ENCODE results near the gene ITGA8.
A peak's percentile ranks its signal among the peaks of the same experiment; 100 is the strongest.
"Not testable (repeated sequence)": the region's sequence is repeated elsewhere in the genome, so short reads cannot be mapped to it uniquely, and the experiment has no call there.

The ITGA8 gene

GRCh38 chr10:15719899-15720634 lies at the start of gene ITGA8:
TSS of gene ITGA8 (minus strand) at chr10:15719922. CDS start at chr10:15719771, 151 bp downstream.
- Histone ChIP-seq H3K4me1 (ENCODE audit: control insufficient read depth in 1 of 2, insufficient read depth in 2 of 2, low read length in 2 of 2) (no peaks in the 10 kb centered on the region), H3K27me3 (ENCODE audit: control insufficient read depth in 1 of 2, insufficient read depth in 2 of 2, low read length in 2 of 2) (peaks cover 6 to 12% of the 10 kb centered on the region in 2 donors), H3K9ac (ENCODE audit: low read depth in 1 of 2, low read length in 2 of 2) (no peak within 1 kb of the TSS), H3K27ac (ENCODE audit: low read depth, low read length) (no peak within 1 kb of the TSS), H3K4me3 (ENCODE audit: low read depth in 1 of 2, low read length in 2 of 2) (peak within 1 kb of the TSS; percentile 37 to 62), H3K36me3 (ENCODE audit: control insufficient read depth in 1 of 2, insufficient read depth in 2 of 2, low read length in 2 of 2) (no peaks in the 10 kb centered on the region), H3K9me3 (ENCODE audit: control insufficient read depth in 1 of 2, low read length in 2 of 2) (no peaks in the 10 kb centered on the region)

- H3K9me3 ChIP-seq (ENCODE audit: control insufficient read depth in 1 of 2, low read length in 2 of 2) = no peaks in the 10 kb centered on the region
- no peak overlapping the region for H3K9ac ChIP-seq (ENCODE audit: low read depth in 1 of 2, low read length in 2 of 2)
- no peaks in the 10 kb centered on the region for H3K4me1 ChIP-seq (ENCODE audit: control insufficient read depth in 1 of 2, insufficient read depth in 2 of 2, low read length in 2 of 2)
- no peak overlapping the region for H3K4me3 ChIP-seq (ENCODE audit: low read depth in 1 of 2, low read length in 2 of 2)
- no peaks in the 10 kb centered on the region for H3K27me3 ChIP-seq (ENCODE audit: control insufficient read depth in 1 of 2, insufficient read depth in 2 of 2, low read length in 2 of 2)
- no peak overlapping the region for H3K27ac ChIP-seq (ENCODE audit: low read depth, low read length)
- H3K36me3 ChIP-seq (ENCODE audit: control insufficient read depth in 1 of 2, insufficient read depth in 2 of 2, low read length in 2 of 2) = no peaks in the 10 kb centered on the region
Observed at GRCh38 chr10:15764892-15765454, 45.3 kb upstream of the ITGA8 start.

- H3K27ac ChIP-seq (ENCODE audit: low read depth, low read length) = no peak overlapping the region
- H3K4me3 ChIP-seq (ENCODE audit: low read depth in 1 of 2, low read length in 2 of 2) = no peak overlapping the region
- H3K36me3 ChIP-seq (ENCODE audit: control insufficient read depth in 1 of 2, insufficient read depth in 2 of 2, low read length in 2 of 2) = no peaks in the 10 kb centered on the region
- no peak overlapping the region for H3K9ac ChIP-seq (ENCODE audit: low read depth in 1 of 2, low read length in 2 of 2)
- no peaks in the 10 kb centered on the region for H3K9me3 ChIP-seq (ENCODE audit: control insufficient read depth in 1 of 2, low read length in 2 of 2)
- no peaks in the 10 kb centered on the region for H3K27me3 ChIP-seq (ENCODE audit: control insufficient read depth in 1 of 2, insufficient read depth in 2 of 2, low read length in 2 of 2)
- no peaks in the 10 kb centered on the region for H3K4me1 ChIP-seq (ENCODE audit: control insufficient read depth in 1 of 2, insufficient read depth in 2 of 2, low read length in 2 of 2)
Observed at GRCh38 chr10:15763006-15763405, 43.3 kb upstream of the ITGA8 start.

GRCh38 chr10:15762239-15762638 lies 42.5 kb upstream of the ITGA8 start:
- H3K27me3 ChIP-seq (ENCODE audit: control insufficient read depth in 1 of 2, insufficient read depth in 2 of 2, low read length in 2 of 2); H3K4me1 ChIP-seq (ENCODE audit: control insufficient read depth in 1 of 2, insufficient read depth in 2 of 2, low read length in 2 of 2); H3K9me3 ChIP-seq (ENCODE audit: control insufficient read depth in 1 of 2, low read length in 2 of 2); H3K4me3 ChIP-seq (ENCODE audit: low read depth in 1 of 2, low read length in 2 of 2); H3K9ac ChIP-seq (ENCODE audit: low read depth in 1 of 2, low read length in 2 of 2); H3K27ac ChIP-seq (ENCODE audit: low read depth, low read length); H3K36me3 ChIP-seq (ENCODE audit: control insufficient read depth in 1 of 2, insufficient read depth in 2 of 2, low read length in 2 of 2): not testable (repeated sequence)

GRCh38 chr10:15761224-15761623 lies 41.5 kb upstream of the ITGA8 start:
- not testable (repeated sequence) for H3K9me3 ChIP-seq (ENCODE audit: control insufficient read depth in 1 of 2, low read length in 2 of 2); H3K4me3 ChIP-seq (ENCODE audit: low read depth in 1 of 2, low read length in 2 of 2); H3K4me1 ChIP-seq (ENCODE audit: control insufficient read depth in 1 of 2, insufficient read depth in 2 of 2, low read length in 2 of 2); H3K36me3 ChIP-seq (ENCODE audit: control insufficient read depth in 1 of 2, insufficient read depth in 2 of 2, low read length in 2 of 2); H3K27ac ChIP-seq (ENCODE audit: low read depth, low read length); H3K9ac ChIP-seq (ENCODE audit: low read depth in 1 of 2, low read length in 2 of 2); H3K27me3 ChIP-seq (ENCODE audit: control insufficient read depth in 1 of 2, insufficient read depth in 2 of 2, low read length in 2 of 2)

GRCh38 chr10:15760681-15761080 lies 41.0 kb upstream of the ITGA8 start:
- H3K27ac ChIP-seq (ENCODE audit: low read depth, low read length) = no peak overlapping the region
- H3K27me3 ChIP-seq (ENCODE audit: control insufficient read depth in 1 of 2, insufficient read depth in 2 of 2, low read length in 2 of 2) = no peaks in the 10 kb centered on the region
- no peaks in the 10 kb centered on the region for H3K4me1 ChIP-seq (ENCODE audit: control insufficient read depth in 1 of 2, insufficient read depth in 2 of 2, low read length in 2 of 2)
- H3K9ac ChIP-seq (ENCODE audit: low read depth in 1 of 2, low read length in 2 of 2) = no peak overlapping the region
- H3K9me3 ChIP-seq (ENCODE audit: control insufficient read depth in 1 of 2, low read length in 2 of 2) = no peaks in the 10 kb centered on the region
- H3K4me3 ChIP-seq (ENCODE audit: low read depth in 1 of 2, low read length in 2 of 2) = no peak overlapping the region
- no peaks in the 10 kb centered on the region for H3K36me3 ChIP-seq (ENCODE audit: control insufficient read depth in 1 of 2, insufficient read depth in 2 of 2, low read length in 2 of 2)

- Histone ChIP-seq H3K27ac (ENCODE audit: low read depth, low read length) (no peak overlapping the region), H3K9me3 (ENCODE audit: control insufficient read depth in 1 of 2, low read length in 2 of 2) (no peaks in the 10 kb centered on the region), H3K36me3 (ENCODE audit: control insufficient read depth in 1 of 2, insufficient read depth in 2 of 2, low read length in 2 of 2) (no peaks in the 10 kb centered on the region), H3K4me3 (ENCODE audit: low read depth in 1 of 2, low read length in 2 of 2) (no peak overlapping the region), H3K9ac (ENCODE audit: low read depth in 1 of 2, low read length in 2 of 2) (no peak overlapping the region), H3K27me3 (ENCODE audit: control insufficient read depth in 1 of 2, insufficient read depth in 2 of 2, low read length in 2 of 2) (no peaks in the 10 kb centered on the region), H3K4me1 (ENCODE audit: control insufficient read depth in 1 of 2, insufficient read depth in 2 of 2, low read length in 2 of 2) (no peaks in the 10 kb centered on the region)
Observed at GRCh38 chr10:15759265-15759664, 39.5 kb upstream of the ITGA8 start.

GRCh38 chr10:15758618-15759017 lies 38.9 kb upstream of the ITGA8 start:
- no peaks in the 10 kb centered on the region for H3K27me3 ChIP-seq (ENCODE audit: control insufficient read depth in 1 of 2, insufficient read depth in 2 of 2, low read length in 2 of 2)
- H3K4me3 ChIP-seq (ENCODE audit: low read depth in 1 of 2, low read length in 2 of 2) = no peak overlapping the region
- H3K9me3 ChIP-seq (ENCODE audit: control insufficient read depth in 1 of 2, low read length in 2 of 2) = no peaks in the 10 kb centered on the region
- no peaks in the 10 kb centered on the region for H3K36me3 ChIP-seq (ENCODE audit: control insufficient read depth in 1 of 2, insufficient read depth in 2 of 2, low read length in 2 of 2)
- H3K9ac ChIP-seq (ENCODE audit: low read depth in 1 of 2, low read length in 2 of 2) = no peak overlapping the region
- no peaks in the 10 kb centered on the region for H3K4me1 ChIP-seq (ENCODE audit: control insufficient read depth in 1 of 2, insufficient read depth in 2 of 2, low read length in 2 of 2)
- no peak overlapping the region for H3K27ac ChIP-seq (ENCODE audit: low read depth, low read length)

GRCh38 chr10:15754937-15755336 lies 35.2 kb upstream of the ITGA8 start:
- H3K4me3 ChIP-seq (ENCODE audit: low read depth in 1 of 2, low read length in 2 of 2) = no peak overlapping the region
- H3K27ac ChIP-seq (ENCODE audit: low read depth, low read length) = no peak overlapping the region
- no peaks in the 10 kb centered on the region for H3K27me3 ChIP-seq (ENCODE audit: control insufficient read depth in 1 of 2, insufficient read depth in 2 of 2, low read length in 2 of 2)
- no peak overlapping the region for H3K9ac ChIP-seq (ENCODE audit: low read depth in 1 of 2, low read length in 2 of 2)
- H3K4me1 ChIP-seq (ENCODE audit: control insufficient read depth in 1 of 2, insufficient read depth in 2 of 2, low read length in 2 of 2) = no peaks in the 10 kb centered on the region
- H3K36me3 ChIP-seq (ENCODE audit: control insufficient read depth in 1 of 2, insufficient read depth in 2 of 2, low read length in 2 of 2) = no peaks in the 10 kb centered on the region
- no peaks in the 10 kb centered on the region for H3K9me3 ChIP-seq (ENCODE audit: control insufficient read depth in 1 of 2, low read length in 2 of 2)

- Histone ChIP-seq H3K27ac (ENCODE audit: low read depth, low read length) (no peak overlapping the region), H3K9ac (ENCODE audit: low read depth in 1 of 2, low read length in 2 of 2) (no peak overlapping the region), H3K36me3 (ENCODE audit: control insufficient read depth in 1 of 2, insufficient read depth in 2 of 2, low read length in 2 of 2) (no peaks in the 10 kb centered on the region), H3K27me3 (ENCODE audit: control insufficient read depth in 1 of 2, insufficient read depth in 2 of 2, low read length in 2 of 2) (no peaks in the 10 kb centered on the region), H3K4me1 (ENCODE audit: control insufficient read depth in 1 of 2, insufficient read depth in 2 of 2, low read length in 2 of 2) (no peaks in the 10 kb centered on the region), H3K4me3 (ENCODE audit: low read depth in 1 of 2, low read length in 2 of 2) (no peak overlapping the region), H3K9me3 (ENCODE audit: control insufficient read depth in 1 of 2, low read length in 2 of 2) (no peaks in the 10 kb centered on the region)
Observed at GRCh38 chr10:15751046-15751445, 31.3 kb upstream of the ITGA8 start.

All from duodenal mucosa (tissue), 2 donors.